HG02852 (cell line): ENCODE measurements around the gene OSM.
A peak's percentile ranks its signal among the peaks of the same experiment; 100 is the strongest.

ENCODE experiments used
- ATAC-seq: cut with Tn5 transposase; IDR thresholded peaks from one replicate; pipeline ENCODE4 v1.9.1; 2021; ENCODE audit warnings: mild to moderate bottlenecking, moderate library complexity; ENCODE audit not compliant: unreplicated experiment

Gene OSM

DNA sequence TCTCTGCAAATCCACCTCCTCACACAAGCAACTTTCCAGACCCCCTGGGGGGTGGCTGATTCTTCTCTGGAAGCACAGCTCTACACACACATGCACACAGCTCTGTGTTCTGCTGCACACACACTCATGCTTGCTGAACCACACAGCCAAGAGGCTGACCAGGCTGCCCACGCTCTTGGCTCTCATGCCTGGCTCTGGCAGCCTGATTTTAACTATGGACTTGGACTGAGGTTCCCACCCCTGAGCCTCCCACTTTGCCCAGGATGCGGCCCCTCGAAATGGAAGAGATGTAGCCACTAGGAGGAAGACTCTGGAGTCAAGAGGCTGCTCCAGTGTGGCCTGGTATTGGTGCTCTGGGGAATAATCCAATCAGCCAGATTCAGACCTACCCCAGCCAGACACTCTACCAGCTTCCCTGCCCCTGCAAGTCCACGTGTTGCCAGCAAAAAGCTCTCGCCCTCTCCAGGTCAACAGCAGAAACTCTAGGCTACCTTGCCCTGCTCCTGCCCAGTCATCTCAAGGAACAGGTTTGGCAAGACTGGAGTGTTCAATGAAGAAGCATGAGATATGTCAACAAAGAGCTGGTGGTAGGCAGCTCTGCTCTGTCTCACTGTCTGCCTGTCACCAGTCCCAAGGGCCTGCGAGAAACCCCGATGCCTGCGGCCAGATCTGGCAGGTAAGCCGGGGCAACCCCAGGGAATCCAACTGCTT, 31.5 kb upstream of the OSM start:
- no peak for ATAC-seq

DNA sequence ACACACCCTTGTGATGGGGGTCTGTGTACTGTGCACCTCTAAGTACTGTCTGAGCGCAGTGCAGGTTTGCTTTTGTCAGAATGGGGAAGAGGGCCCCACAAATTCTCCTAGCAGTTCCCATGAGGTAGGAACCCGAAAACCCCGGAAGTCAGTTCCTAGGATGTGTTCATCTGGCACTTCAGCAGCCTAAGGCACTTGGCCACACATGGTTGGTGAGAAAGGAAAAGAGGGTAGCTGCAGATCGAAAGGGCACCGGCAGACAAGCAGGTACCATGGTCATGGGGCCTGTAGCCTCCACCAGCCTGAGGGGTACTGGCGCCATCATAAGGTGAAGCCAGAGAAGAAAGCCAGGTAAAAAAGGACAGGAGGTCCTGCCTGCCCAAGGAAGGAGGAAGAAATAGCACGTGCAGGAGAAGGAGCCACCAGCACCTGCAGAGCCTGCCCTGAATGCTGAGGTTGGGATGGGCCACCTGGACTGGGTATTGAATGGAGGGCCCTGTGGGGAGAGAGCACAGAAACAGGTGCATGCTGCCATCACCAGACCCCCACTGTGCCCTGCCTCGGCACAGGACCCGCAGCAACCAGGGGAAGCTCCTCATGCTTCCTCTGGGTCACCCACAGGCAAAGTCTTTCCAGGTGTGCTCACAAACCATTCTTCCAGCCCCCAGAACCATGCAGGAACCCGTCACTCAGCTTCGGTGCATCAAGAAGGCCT, 30.8 kb upstream of the OSM start:
- ATAC-seq: no peak

DNA sequence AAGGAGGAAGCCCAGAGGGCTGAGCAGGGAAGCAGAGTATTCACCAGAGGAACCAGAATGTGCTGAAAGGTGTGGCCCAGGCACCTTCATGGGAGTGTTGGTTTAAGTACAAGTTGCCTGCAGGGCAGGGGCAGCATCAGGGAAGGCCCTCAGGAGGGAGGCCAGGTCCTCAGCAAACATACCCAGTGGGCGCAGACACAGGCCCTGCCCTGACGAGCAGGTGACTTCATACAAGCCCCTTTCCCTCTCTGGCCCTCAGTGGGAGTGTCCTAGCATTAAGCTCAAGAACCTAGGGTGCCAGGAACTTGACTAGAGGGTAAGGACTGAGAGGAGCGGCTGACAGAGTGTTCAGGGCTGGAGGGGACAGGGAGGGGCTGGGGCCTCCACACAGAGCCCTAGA, 30.2 kb upstream of the OSM start:
- no peak for ATAC-seq

DNA sequence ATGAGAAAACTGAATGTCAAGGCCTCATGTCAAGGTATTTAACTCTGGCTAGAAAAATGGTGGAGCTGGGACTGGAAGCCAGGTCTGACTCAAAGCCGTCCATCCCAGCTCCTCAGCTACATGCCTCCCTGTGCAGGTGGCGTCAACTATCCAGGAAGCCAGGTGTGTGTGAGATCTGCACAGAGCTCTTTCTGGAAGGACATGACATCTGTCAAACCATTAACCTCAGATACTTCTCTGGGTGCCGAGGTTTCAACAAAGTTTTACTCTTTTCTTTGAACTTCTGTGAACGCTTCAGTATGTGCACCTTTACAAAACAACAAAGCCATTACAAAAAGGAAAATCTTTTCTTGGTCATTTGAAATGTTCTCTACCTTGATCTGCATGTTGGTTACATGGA, 29.7 kb upstream of the OSM start:
- ATAC-seq: no peak

DNA sequence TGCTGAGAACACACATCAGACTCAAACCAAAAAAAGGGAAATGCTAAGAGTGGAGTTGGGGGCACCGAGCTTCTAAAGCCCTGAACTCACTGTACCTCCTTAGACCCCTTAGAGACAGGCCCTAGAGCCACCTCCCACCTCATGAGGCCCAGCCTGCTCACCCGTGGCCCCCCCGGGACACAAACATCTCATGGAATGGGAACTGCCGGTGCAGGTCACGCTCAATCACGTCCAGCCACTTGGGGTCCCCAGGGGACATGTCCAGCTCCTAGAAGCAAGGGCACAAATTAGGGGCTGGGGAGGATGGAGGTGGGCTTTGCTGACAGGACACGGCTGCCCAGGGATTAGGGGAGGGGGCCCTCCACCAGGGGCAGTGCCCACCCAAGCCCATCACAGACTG, 28.9 kb upstream of the OSM start:
- no peak for ATAC-seq

DNA sequence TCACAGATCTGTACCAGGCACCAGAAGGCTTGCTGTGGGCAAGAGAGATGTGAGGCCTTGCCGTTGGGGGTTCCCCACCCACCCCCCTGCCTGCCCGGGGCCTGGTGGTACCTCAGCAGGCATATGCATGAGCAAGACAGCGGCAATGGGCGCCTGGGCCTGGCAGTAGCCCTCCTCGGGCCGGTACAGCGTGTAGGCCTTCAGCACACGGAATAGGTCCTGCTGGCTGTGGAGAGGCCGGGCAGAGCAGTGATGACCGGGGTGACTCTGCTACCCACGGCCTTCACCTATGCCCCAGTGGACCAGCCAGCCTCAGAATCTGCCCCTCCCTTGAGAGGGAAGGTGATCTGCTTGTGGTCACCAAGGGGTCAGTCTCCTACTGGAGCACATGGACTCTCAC, 28.2 kb upstream of the OSM start:
- ATAC-seq: no peak

DNA sequence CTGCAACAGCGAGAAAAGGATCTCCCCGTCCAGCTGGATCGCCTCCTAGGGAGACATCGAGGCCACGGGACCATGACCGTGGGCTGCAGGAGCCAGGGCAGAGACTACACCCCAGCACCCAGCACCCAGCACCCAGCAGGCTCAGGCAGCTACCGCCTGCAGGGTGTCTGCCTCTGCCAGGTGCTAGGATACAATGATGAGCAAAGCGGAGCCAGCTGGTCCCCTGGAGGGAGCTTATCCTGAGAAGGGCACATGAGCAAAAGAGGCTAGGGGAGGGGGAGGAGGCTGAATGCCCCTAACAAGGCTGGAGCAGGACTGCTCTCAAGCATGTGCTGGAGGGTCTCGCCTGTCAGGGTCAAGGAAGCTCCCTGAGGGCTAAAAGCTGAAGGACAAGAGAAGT, 27.4 kb upstream of the OSM start:
- no peak for ATAC-seq

DNA sequence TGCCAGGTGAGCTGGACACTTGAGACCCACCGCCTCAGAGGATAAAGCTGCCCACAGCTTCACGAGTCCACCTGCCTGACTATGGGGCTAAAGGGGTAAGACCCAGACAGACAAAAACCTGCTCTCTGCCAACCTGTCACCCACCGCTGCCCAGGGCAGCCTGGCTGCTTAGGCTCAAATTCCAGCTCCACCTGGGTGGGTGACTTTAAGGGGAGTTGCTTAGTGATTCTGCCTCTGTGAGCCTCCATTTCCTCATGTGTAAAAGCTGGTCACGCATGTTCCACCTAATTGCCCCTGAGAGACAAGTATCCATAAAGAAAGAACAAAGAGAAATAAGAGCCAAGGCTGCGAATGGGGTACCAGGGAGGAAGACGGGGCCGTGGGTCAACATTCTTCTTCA, 26.4 kb upstream of the OSM start:
- ATAC-seq: no peak

DNA sequence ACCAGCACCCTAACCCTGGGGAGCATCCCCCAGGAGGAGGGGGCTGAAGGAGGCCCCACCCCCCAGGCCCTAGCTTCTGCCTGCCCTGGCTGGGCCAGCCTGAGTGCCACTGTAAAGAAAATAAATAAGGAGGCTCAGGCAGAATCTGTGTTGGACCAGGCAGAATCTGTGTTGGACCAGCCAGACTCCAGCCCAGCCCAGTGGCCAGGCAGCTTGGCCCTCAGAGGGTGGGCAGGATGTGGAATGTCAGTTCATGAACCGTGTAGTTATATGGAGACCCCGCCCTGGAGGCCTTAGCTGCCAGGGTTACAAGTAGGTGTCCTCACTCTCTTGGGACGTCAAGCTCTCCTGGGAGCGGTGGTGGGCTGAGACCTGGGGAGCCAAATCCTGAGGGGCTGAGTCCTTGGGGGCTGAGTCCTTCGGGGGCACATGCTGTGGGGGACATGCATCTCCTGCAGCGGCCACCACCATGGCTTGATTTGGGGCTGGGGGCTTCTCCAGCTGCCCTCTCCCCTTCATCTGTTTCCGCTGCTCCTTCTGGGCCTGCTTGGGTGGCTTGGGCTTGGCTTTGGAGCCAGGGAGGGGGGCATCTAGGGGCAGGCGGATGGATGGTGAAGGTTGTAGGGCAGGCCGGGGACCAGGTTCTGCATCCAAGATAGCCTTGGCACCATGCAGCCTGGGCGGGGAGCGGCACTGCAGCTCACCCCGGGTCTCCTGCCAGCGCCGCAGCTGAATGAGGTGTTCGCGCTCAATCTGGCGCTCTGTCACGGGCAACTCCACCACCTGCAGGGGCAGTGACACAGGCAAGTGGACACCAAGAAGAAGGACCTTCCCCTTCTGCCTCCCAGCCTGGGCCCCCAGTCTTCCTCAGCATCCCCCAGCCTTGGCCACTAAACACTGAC, 25.7 kb upstream of the OSM start:
- ATAC-seq: no peak

DNA sequence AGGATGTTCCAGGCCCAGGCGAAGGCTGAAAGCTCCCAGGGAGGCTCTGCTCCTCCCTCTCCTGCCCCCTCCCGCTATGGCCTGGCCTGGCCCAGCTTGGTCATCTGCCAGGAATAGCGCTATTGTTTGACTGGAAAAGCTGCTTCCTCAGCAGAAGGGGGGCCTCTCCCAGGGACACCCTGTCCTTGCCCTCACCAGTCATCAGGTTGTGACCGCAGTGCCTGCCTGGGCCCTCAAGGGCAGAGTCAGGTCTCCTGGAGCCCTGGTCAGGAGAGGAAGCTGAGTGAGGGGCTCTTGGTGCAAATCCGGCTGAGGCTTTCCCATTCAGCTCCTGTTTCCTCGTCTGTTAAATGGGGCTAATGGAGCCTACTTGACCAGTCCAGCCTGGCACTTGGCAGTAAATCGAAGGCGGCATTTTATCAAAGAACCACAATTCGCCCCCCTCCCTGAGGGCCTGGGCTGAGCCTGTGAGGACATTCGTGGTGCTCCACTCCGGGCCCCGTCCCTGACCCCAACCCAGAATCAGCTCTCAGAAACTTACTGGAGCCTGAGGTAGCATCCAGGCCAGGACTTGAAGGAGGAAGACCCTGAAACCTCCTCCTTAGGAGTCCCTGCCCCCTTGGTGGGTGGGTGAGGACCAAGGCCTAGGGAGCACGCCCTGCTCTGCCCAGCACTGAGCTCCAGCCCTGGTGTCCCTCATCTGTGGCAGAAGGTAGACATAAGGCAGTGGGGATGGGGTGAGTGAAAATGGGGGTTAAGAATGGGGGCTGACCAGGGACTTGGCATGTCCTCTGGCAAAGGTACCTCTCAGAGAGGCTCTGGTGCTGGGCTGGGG, 24.6 kb upstream of the OSM start:
- no peak for ATAC-seq

DNA sequence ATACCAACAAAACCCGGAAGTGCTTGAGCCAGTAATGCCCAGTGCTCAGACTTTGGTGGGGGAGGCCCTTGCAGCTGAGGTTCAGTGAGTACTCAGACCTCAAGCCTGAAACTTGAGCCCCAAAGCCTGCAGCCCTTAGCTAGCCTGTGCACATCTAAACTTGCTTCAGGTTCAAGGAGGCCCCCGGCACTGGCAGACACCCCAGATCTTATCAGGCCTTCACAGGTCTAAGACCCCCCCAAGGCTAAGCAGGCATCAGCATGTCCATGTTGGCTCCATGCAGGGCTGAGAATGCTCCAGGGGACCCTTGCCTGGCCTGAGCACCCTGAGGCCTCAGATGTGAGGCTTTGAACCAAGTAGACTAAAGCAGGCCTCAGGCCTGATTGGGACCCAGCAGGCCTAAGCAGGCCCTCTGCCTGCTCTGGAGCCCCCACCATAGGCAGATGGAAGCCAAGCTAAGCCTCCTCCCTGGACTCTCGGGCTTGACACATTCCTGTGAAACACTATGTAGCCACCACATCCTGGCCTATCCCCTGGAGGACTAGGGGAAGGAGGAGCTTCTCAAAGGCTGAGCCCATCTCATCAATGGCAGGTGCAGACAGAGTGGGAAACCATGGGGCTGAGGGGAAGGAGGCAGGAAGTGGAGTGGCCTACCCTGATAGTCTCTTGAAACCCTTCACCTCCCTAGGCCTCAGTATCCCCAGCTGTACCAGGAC, 23.8 kb upstream of the OSM start:
- no peak for ATAC-seq

DNA sequence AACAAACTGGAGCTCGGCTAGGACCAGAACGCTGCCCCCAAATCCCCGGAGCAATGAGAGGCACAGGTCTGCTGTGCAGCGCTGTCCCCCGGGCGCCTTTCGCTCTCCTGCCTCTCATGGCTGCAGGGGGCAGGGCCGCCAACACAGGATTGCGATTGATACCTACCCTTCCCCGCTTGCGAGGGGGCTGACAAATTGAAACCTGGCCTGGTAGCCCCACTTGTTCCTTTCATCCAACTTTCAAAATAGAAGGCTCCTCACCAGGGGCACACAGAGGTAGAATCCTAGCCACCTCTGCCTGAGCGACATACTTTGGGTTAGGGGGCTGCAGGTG, 23.3 kb upstream of the OSM start:
- peak; percentile 11 for ATAC-seq

DNA sequence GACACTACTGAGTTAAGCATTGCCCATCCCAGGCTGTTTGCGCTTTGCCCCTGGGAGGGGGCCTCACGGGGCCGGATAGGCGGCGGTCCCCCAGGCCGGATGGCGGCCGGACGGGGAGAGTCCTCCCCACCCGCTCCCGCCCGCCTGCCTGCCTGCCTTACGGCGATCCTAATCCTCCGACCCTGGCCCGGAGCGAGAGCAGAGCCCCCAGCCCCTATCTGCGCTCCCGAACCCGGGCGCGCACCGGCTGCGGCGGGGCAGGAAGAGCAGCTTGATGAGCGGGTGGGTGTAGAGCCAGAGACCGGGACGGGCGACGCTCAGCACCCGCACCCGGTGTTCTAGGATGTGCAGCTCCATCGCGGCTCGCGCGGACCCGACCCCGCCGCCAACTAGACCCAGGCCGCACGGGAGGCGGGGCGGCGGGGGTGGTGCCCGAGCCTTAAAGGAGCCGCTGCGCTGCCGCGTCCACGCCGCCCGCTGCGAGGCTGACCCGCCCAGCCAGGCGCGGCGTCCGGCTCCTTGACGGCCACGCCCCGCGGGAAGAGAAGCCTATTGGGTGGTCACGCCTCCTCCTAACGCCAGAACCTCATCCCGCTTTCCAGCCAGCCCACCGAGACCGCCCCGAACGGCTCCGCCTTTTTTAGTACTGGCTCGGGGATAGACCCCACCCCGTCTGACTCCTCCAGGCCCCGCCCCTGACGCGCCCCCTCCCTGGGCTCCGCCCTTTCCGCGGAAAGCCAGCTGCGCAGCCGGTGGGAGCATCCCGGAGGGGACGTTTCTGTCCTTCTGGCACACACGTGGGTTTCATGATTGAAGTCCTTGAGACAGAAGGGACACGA, 22.7 kb upstream of the OSM start, which contains the start of gene CASTOR1:
Gene CASTOR1 (minus strand): TSS at position 365 of the 839 bp plus-strand sequence. CDS start 8 bp downstream, at position 357.
- peak; percentile 66 for ATAC-seq

DNA sequence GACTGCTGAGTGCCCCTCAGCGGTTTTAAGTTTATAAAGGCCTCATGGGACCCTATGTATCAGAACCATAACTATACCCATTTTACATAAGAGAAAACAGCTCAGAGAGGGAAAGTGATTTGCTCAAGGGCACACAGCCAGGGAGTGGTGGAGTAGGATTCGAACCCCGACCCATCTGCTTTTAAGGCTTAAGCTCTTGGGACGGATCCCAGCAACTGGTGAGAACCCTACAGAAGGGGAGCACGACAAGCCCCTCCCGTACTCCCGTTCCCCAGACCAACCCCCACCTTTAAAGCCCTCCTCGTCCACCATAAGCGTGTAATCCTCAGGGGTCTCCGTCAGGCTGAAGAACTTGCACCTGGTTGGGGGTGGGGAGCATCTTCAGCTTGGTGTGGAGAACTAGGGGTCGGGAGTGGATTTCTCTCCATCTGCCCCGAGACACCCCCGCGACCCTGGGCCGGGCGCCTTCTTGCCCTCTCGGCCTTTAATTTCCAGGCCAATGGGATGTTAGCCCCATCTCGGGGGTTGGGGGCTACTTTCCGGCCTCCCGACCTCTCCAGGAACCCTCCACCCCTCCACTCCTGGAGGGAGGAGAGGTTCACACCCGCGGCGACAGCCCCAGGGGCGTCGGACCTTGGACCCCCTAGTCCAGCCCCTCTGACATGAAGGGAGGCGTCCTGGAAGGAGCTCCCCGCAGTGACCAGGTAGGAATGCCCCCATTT, 21.9 kb upstream of the OSM start:
- no peak for ATAC-seq

DNA sequence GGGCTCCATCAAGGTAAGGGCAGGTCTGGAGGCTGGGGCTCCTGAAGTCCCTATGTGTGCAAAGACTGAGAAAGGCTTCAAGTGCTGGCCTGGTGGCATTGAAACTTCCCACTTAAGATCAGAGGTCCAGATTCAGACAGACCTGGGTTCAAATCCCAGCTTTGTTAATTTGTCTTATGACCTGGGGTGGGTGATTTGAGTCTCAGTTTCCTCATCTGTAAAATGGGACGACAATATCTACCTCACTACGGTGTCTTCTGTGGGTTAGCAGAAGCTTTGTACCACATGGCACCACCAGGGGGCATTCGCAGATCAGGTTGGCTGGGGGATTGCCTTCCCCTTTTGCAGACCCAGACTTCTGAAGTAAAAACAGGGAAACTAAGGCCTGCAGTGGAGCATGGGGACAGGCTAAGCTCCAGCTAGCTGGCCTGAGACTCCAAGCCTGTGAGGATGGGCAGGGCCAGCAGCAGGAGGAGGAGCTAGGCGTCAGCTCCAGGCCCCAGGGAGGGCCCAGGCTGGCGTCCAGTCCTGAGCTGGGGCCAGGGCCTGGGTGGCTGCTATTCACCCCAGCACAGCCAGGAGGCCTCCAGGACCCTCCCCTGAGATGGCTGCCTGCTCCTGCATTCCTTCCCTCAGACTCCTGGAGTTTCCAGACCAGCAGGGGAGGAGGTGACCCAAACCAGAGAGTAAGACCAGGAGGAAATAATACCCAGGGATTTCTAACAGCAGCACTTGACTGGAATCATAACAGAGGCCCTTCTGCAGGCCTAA, 21.2 kb upstream of the OSM start:
- ATAC-seq: no peak

DNA sequence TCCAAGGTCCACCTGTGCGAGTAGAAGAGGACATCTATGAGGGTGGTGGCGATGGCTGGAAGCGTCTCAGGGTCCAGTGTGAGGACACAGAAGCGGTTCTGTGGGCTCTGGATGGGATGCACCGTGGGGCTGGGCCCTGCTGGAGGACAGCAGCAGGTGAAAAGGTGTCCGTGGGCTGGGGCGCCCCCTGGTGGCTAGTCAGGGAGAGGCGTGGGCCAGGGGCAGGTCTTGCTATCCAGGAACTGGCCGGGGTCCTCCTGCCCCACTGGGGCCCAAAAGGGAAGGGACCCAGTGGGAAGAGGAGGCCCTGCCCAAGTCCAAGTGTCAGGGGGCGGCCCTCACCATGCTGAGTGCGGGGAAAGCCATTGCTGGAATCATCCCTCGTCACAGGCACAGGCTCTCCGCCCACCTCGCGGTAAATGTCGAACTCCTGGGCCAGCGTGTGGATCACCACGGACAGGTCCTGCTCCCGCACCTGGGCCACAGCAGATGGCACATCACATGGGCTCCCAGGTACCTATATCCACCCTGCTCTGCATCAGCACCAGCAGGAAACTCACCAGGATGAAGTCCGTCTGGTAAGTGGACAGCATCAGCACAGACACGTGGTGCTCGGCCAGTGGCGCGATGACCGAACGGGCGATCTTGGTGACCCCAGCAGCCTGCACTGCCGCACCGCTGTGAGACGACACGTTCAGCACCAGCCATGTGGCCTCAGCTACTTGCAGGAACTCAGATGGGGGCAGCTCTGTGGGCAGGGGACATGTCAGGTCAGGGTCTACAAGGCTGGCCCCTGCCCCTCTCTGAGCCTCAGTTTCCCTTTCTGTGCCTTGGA, 20.4 kb upstream of the OSM start:
- no peak for ATAC-seq

DNA sequence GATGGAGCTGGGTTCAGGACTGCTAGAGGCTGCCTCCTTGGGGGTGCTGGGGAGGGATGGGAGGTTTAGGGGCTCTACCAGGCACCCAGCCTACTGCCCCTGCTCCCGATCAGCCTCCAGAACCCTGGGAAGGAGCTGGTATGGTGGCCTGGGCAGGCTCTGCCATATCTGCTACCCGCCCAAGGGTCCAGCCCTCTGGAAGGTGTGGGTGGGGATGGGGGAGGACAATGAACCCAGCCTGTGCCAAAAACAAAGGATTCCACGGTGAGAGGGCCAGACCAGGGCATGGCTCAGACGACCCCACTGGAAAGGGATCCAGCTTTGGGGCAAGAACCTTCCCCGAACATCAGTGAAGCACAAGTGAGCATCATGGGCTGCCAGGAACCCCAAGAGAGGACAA, 19.7 kb upstream of the OSM start:
- no peak for ATAC-seq
